GM21360 (cell line): ENCODE data around the gene ABCA1.
"Not testable (repeated sequence)": the region's sequence is repeated elsewhere in the genome, so short reads cannot be mapped to it uniquely, and the experiment has no call there.

Source experiments
- ATAC-seq: cut with Tn5 transposase; IDR thresholded peaks from one replicate; pipeline ENCODE4 v1.9.1; 2021; ENCODE audit warnings: mild to moderate bottlenecking, moderate library complexity; ENCODE audit not compliant: unreplicated experiment

ABCA1 gene

DNA sequence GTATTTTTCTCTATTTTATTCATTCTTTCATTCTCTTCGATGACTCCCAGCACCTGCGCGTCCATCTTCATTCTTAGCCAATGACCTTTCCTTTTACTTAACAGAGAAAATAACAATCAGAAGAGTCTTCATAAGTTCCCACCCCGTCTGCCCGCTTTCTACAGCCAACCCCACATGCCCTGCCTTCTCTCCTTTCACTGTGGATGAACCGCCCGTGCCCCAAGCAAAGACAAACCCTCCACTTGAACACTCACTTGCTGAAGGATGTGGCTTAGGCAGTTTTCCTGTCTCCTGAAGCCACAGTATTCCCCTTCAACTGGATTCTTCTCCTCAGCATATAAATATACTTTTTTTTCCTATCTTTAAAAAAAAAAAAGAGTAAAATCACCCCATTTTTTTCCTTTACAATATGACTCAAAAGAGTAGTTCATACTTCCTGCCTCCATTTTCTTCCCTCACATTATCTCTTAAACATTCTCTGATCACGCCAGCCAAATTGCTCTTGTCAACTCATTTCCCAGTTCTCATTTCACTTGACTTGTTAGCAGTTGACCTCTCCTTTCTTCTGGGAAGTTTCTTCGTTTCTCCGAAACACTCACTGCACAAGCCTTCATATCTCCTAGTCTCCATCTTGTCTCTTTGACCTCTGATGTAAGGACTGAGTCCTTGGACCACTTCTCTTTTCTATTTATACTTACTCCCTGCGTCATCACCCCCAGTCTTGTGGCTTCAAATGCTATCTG is 153.0 kb downstream of the ABCA1 start:
- ATAC-seq: peak; percentile 85

DNA sequence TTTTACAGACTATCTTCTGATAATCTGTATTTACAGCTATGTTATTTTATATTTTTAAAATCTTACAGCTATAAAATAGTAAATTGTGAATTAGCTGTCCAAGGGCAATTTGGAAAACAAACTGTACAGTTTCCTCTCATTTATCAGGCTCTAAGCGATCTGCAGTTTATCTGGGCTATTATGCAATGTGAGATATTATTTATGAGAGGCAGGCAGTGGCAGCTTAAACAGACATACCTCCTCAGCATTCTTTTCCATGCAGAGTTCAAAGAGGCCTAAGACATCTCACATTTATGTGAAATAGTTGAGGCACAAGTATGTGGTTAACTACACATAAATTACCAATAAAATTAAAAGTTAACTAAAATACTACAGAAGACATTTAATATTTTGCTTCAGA is 153.8 kb downstream of the ABCA1 start:
- ATAC-seq: no peak

DNA sequence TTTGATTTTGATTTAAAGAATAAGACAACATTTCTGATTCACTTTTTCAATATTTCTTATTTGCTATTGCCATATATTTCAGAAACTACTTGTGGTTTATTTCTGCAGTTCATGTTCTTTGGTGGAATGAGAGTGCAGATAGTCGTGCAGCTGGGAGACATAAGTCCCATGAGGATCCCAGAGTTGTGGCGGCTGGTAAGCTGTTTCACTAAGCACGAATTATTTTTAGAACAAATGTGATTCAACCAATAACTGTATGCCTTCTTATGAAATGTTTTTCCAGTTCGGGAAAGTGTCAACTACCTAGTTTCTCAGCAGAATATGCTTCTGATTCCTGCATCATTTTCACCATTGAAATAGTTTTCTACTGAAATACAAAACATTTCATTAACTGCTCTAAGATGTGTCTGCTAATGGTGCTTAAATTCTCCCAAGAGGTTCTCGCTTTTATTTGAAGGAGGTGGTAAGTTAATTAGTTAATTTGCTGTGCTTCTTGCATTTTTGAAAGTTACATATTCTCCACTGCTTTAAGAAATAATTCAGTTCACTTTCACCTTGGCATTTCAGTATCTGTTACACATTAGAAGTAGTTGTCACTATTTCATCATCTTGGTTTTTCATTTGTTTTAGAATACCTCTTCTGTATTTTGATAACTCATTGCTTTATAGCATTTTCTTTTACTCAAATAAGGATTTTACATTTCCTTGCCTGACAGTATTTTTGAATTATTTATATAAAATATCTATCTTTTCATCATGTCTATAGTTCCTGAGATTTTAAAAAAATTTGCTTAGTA is 155.0 kb downstream of the ABCA1 start:
- peak; percentile 38 for ATAC-seq

DNA sequence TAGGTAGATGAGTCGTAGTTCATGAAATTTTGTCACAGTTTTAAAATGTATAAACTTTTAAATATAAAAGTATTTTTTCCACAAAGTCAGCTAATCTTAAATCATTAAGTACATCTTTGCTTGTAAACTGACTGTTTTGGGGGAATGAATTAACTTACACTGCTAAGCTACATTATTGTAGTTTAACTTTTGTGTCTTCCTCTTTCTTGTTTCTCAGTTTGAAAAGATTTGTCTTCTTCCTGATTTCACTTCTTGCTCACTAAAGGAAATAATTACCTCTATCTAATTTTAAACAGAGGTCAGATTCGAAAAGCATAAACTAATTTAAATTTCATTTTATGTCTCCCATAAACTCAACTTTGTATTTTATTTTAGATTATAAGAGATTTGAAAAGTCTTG is 158.3 kb downstream of the ABCA1 start:
- no peak for ATAC-seq

DNA sequence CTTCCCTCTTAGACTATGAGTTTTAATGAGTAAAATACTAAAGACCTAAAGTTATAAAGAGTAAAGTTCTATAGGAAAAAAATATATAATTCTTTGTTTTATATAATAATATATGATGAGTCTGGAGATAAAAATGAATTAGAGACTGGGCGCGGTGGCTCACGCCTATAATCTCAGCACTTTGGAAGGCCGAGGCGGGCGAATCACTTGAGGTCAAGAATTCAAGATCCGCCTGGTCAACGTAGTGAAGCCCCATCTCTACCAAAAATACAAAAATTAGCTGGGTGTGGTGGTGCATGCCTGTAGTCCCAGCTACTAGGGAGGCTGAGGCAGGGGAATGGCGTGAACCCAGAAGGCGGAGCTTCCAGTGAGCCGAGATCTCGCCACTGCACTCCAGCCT is 158.9 kb downstream of the ABCA1 start:
- not testable (repeated sequence) for ATAC-seq

DNA sequence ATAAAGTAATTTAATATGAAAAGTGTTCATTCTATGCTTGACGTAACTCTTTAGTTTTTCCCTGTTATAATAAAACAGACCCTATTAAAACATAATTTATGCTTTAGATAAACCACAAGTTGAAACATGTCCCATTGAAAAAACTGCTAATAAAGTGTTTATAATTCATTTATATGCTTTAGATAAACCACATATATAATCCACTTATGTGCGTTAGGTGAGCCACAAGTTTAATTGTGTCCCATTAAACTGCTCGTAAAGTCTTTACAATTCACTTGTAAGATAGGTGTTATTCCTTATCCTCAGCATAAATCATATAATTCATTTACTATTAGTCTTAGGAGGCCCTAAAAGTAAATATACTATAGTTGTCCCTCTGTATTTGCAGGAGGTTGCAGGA is 160.4 kb downstream of the ABCA1 start:
- no peak for ATAC-seq

DNA sequence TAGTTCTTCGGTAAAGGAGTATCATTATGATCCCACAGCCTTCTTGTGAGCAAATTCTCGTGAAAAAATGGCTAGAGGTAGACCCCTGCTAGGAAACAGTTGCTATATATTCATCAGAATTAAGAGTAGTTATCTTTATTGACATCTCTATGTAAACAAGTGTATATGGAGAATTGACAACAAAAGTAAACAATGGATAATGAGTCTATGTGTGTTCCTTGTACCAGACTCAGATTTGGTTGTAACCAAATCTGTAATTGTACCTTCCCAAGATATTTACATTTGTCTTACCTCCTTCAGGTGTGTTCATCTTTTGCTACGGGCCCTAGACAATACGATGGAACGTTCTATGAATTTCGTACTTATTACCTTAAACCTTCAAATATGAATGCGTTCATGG is 161.9 kb downstream of the ABCA1 start:
- ATAC-seq: no peak

DNA sequence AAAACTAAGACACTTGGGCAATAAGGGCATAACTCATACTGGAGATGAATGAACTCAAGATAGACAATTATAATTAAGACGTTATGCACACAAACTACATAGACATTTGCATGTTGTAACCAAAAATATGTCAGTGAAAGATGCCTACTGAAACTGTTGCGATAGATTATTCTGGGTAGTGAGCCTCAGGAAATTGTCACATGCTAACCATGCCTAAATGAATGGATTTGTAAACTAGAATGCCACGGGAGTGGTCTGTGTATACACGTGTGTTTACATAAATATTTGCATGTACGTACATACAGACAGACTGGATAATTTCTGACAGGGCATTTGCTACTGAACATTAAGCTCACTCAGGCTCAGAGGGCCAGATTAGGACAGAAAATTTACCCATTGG is 162.8 kb downstream of the ABCA1 start:
- no peak for ATAC-seq

DNA sequence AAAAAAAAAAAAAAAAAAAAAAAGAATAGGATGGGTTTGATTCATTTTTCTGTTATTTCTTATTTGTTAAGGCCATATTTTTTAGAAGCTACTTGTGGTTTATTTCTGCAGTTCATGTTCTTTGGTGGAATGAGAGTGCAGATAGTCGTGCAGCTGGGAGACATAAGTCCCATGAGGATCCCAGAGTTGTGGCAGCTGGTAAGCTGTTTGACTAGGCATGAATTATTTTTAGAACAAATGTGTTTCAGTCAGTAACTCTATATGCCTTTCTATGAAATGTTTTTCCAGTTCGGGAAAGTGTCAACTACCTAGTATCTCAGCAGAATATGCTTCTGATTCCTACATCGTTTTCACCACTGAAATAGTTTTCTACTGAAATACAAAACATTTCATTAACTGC is 169.0 kb downstream of the ABCA1 start:
- ATAC-seq: no peak

DNA sequence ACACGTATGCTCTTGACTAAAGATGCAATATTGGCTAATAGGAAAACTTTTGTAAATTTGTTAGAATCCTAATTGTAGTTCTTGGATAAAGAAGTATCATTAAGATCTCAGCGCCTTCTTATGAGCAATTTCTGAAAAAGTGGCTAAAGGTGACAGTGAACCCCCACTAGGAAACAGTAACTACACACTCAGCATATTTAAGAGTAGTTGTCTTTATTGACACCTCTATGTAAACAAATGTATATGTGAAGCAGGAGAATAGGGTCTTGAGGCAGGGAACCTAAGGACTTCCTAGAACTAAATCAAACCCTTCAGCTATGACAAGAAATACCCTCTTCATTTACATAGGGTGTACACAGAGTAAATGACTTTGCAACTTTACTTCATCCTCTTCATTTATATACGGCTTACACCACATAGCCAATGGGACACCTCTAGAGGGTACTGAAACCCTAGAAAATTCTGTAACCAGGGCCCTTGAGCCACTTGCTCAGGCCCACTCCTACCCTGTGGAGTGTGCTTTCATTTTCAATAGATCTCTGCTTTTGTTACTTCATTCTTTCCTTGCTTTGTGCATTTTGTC is 177.7 kb downstream of the ABCA1 start:
- ATAC-seq: peak; percentile 22

DNA sequence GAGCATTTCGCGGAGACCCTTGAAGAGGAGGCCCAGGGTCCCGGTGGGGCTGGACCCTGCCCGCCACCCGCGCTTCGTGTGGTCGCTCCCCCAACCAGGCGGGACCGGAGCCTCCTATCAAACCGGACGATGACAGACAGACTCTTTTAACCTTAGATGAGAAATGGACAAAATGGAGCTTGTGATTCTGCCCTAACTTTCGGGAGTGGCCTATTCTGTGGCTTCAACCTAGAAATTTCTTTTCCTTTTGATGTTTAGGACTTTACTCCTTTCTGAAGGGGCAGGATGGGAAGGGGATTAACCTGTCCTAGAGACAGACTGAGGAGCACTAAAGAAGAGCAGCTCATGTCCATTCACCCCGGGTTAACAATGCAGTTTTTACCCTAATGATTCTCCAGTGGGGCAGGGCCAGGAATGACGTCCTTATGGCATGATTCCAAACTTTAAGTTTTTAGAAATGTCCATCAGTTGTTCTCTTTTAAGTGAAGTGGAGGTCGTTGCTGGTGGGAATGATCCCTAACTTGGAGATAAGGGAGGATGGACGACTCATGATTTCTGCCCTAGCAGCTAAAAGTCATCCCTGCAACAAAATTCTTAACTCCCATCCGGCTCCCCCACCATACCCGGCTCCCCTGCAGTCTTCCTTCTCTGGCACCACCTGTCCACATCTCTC is 179.5 kb downstream of the ABCA1 start:
- peak; percentile 0 for ATAC-seq

DNA sequence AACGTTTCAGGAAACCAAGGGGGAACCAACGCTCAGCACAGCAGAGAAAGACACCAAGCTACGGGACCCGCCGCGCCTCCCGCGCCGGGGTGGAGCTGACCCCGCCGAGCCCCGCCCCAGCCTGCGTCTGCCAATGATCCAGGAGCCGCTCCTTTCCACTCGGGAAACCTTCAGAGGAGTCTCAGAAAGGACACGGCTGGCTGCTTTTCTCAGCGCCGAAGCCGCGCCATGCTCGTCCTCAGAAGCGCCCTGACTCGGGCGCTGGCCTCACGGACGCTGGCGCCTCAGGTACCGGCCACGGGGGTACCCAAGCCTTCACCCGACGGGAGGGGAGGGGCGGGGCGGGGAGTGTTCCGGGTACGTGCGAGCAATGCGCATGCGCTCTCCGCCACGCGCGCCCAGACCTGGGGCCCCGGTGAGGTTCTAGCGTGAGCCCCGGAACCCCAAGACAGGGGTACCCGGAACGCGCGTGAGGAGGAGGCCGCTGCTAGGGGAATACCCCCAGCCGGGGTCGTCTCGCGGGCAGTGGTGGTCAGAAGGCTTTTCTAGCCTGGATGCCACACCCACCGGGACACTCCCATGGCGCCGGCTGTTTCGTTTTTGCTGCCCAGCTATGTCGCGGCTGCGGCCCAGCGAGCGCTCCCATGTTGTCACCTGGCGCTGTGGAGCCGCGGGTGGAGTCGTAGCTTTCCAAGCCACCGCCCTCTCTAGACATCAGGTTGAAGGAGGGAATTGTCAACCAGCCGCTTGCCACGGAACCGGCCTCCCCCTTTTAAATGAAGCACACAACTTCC is 180.2 kb downstream of the ABCA1 start, which contains the start of gene NIPSNAP3A:
NIPSNAP3A (plus strand) TSS at position 119 of the 794 bp plus-strand sequence; CDS start at position 229, 110 bp downstream.
- peak; percentile 91 for ATAC-seq

DNA sequence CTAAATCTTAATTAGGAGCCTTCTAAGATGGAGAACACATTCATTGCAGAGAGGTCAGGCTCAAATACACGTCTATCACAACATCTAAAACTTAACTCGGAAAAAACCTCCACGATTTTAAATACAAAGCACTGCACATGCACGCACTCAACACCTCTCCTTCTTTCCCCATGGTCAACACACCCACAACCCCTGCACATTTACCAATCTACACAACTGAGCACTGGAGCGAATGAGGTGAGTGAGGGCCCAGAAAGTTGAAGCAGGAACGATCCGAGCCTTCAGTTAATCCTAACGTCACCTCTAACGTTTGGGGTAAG is 180.8 kb downstream of the ABCA1 start:
- no peak for ATAC-seq

DNA sequence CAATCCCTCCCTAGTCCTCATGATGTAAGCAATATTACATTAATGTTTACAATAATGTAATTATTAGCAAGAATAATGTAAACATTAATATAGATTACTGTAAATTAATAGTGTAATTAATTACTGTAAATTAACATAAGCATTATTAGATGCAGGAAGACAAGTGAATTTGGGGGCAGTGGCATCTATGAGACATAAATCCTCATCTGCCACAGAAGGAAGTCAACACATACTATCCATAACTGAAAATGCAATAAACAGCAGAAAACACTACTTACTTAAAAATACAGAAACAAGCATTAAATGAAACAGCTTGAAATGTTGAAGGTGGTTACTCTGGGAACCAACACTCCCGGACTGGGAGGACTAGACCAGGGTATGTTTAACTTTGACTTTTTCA is 181.2 kb downstream of the ABCA1 start:
- ATAC-seq: no peak

DNA sequence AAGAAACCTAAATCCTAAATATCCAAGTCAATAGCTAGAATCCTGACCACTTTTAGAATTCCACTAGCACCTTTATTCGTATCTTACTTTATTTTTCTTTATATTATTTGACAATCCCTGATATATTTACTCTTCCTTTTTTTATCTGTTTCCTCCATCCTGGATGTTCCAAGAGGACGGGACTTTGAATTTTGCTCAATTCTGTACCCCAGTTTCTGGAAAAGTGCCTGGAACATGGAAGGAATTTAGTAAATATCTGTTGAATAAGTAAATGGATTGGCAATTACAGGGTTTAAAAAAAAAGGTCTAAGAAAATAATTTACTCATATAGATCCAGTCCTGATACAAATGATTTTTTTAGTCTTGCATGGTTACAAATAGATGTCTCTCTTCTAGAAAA is 181.7 kb downstream of the ABCA1 start:
- no peak for ATAC-seq

DNA sequence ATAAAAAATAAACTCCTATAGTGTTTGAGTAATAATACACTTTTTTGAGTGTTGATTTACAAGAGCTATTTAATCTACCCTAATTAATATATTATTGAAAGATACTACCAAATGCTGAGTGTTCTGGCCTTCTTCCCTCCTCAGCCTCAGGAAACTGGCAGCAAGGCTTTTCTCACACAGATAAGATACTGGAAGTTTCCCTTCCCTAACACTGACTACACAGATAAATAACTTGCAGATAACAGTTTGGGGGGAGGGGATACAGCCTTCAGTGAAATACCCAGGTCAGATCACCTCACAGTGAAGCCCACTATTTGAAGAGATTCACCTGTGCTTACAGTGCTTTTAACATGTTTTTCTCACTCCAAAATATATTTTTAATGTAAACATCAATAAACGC is 182.1 kb downstream of the ABCA1 start:
- ATAC-seq: no peak

DNA sequence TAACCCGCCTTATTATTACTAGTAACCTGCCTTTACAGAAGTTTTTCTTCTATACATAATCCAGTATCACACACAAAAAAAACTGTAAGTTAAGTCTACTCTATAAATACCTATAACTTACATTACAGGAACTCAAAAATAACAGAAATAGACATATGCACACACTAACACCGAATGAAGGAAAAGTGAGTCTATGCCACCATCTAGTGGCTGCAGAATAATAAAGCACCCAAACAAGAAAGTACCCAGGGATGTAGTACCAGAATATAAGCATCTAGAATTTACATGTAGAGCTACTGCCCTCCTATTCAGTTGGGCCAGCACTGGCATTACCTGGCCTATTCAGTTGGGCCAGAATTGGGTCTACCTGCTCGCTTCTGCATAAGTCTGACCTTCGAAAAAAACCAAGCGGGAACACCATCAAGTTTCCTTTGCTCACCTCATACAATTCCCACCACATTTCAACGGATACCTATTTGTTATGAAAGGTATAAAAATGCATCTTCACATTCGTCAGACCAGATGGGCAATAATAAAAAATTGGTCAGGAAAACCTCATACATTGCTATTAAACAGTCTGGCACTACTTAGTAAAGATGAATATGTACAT is 184.5 kb downstream of the ABCA1 start:
- peak; percentile 40 for ATAC-seq

DNA sequence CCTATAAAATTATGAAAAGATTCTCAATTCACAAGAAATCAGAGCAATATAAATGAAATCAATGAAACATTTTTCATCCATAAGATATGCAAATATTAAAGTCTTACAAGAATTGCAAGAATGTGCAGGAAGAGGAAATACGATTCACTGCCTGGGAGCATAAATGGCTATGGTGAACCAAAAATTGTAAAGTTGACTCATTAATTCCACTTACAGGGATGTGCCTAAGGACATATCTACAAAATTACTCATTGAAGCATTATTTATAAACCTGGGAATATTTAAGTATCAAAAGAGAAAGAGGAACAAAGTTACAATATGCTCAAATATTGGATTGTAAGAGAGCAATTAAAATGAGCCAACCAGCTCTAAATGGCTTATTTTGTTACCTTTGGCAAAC is 187.3 kb downstream of the ABCA1 start:
- no peak for ATAC-seq

DNA sequence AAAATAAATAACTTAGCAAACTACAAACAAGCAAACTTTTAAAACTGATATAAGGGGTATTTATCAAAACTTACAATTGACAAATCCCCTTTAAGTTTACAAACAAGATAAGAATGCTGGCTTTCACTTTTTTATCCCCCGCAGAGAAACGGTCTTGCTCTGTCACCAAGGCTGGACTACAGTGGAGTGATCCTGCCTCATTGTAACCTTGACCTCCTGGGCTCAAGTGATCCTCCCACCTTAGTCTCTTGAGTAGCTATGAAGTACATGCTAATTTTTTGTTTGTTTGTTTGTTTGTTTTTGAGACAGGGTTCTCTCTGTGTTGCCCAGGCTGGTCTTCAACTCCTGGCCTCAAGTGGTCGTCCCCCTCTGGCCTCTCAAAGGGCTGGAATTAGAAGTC is 189.5 kb downstream of the ABCA1 start:
- no peak for ATAC-seq
